Prostate gland (tissue), 2 donors: Measurements from ENCODE around the gene AFF4. TPM values are rescaled to one million over a fixed set of nuclear protein-coding genes. Genes with fewer than 3 reads are reported as not detected.

Experiments
- DNase-seq: peaks from one replicate; pipeline ENCODE4 v3.0.0-alpha.2; 2019; ENCODE audit warnings: low spot score
- H3K27ac ChIP-seq, 2 donors: fragments of 200-600 bp; sonication (generic); 2 replicates each; pipeline ENCODE4 v1.5.1; 2017 to 2019
- H3K27me3 ChIP-seq: fragments of 200-600 bp; sonication (generic); replicated peaks from 2 replicates; pipeline ENCODE4 v1.5.1; 2019; ENCODE audit not compliant: insufficient read depth
- H3K36me3 ChIP-seq, 2 donors: fragments of 200-600 bp; sonication (generic); 1 replicate in 1 of 2; 2 replicates in 1 of 2; pipeline versions ENCODE4 v1.5.1 to v1.8.1; 2017 to 2019
- H3K4me1 ChIP-seq: fragments of 200-600 bp; sonication (generic); replicated peaks from 2 replicates; pipeline ENCODE4 v1.5.1; 2019
- H3K4me3 ChIP-seq, 2 donors: fragments of 200-600 bp; sonication (generic); 2 replicates each; pipeline ENCODE4 v1.5.1; 2017 to 2019
- H3K9me3 ChIP-seq: fragments of 200-600 bp; sonication (generic); 2 replicates; pipeline ENCODE4 v1.5.1; 2017
- CTCF ChIP-seq, 4 experiments: fragments of 200-600 bp in 2 of 4; fragments of 450-650 bp in 2 of 4; sonication (generic) in 2 of 4; IDR thresholded peaks; 1 replicate in 3 of 4; 2 replicates in 1 of 4; pipeline ENCODE4 v1.5.1; 2016 to 2019; ENCODE audit warnings: antibody characterized with exemption in 4 of 4, mild to moderate bottlenecking in 2 of 4, moderate library complexity in 2 of 4
- POLR2A ChIP-seq: fragments of 450-650 bp; IDR thresholded peaks from one replicate; pipeline ENCODE4 v1.6.1; 2016; ENCODE audit warnings: antibody characterized with exemption, mild to moderate bottlenecking
- POLR2AphosphoS5 ChIP-seq: sonication (generic); formaldehyde crosslinking; IDR thresholded peaks from one replicate; pipeline ENCODE4 v1.6.1; 2017; ENCODE audit warnings: antibody characterized with exemption
- WGBS: methylation state at CpG from one replicate; pipeline ENCODE4 v1.1.5; 2018; 5-methylcytosine and 5-hydroxymethylcytosine counted together
- intact Hi-C: fragments of 100-400 bp; cut with DNase I; formaldehyde crosslinking; loops from one replicate; pipeline ENCODE4 v1.14.2; 2022
- total RNA-seq, 2 donors: library from RNA; depleted of rRNA; stranded (reverse); fragments of >200 nt; gene quantifications; one replicate each; pipeline ENCODE4 v1.1.0, GENCODE V29; 2016

AFF4 gene
- total RNA-seq, 2 donors from 2014 or later = 57.2 to 105 TPM

- intact Hi-C loops = no loop called here
- H3K4me3 ChIP-seq = no peak overlapping the region
- no peak for DNase-seq
- no peaks in the 10 kb centered on the region for H3K27me3 ChIP-seq
- no peaks in the 10 kb centered on the region for H3K36me3 ChIP-seq
- H3K27ac ChIP-seq = peak overlapping the region; percentile 91 to 98
- H3K9me3 ChIP-seq = no peaks in the 10 kb centered on the region
- H3K4me1 ChIP-seq = peaks cover 9% of the 10 kb centered on the region
- TF ChIP-seq POLR2AphosphoS5 = no peak
- TF ChIP-seq CTCF (IDR thresholded peaks at IDR 0.05) = no peak
- no peak for TF ChIP-seq POLR2A
- WGBS = 76% methylated on average over 4 of the region's 4 CpGs
These were observed 122.1 kb downstream of the AFF4 start for GRCh38 chr5:132841305-132841704.

GRCh38 chr5:132840896-132841295, 122.5 kb downstream of the AFF4 start:
- TF ChIP-seq CTCF (IDR thresholded peaks at IDR 0.05) (no peak), POLR2A (no peak), POLR2AphosphoS5 (no peak)
- H3K27ac ChIP-seq = peak overlapping the region; percentile 91 to 98
- intact Hi-C loops = no loop called here
- H3K4me3 ChIP-seq = no peak overlapping the region
- DNase-seq = no peak
- peaks cover 9% of the 10 kb centered on the region for H3K4me1 ChIP-seq
- WGBS = 35% methylated on average over 1 of the region's 1 CpG
- no peaks in the 10 kb centered on the region for H3K36me3 ChIP-seq
- H3K9me3 ChIP-seq = no peaks in the 10 kb centered on the region
- H3K27me3 ChIP-seq = no peaks in the 10 kb centered on the region

- Histone ChIP-seq H3K36me3 (no peaks in the 10 kb centered on the region), H3K27me3 (no peaks in the 10 kb centered on the region), H3K4me3 (no peak overlapping the region), H3K27ac (peak overlapping the region; percentile 91 to 98), H3K9me3 (no peaks in the 10 kb centered on the region), H3K4me1 (peaks cover 9% of the 10 kb centered on the region)
- DNase-seq = no peak
- no peak for TF ChIP-seq POLR2AphosphoS5
- TF ChIP-seq CTCF (IDR thresholded peaks at IDR 0.05) = no peak
- TF ChIP-seq POLR2A = no peak
- intact Hi-C loops = no loop called here
- 47% methylated on average over 3 of the region's 3 CpGs for WGBS
These were observed 123.1 kb downstream of the AFF4 start for GRCh38 chr5:132840313-132840712.

GRCh38 chr5:132839426-132840301, 123.8 kb downstream of the AFF4 start:
- intact Hi-C loops = no loop called here
- TF ChIP-seq CTCF (IDR thresholded peaks at IDR 0.05) (no peak), POLR2AphosphoS5 (peak; percentile 79), POLR2A (peak; percentile 42)
- H3K4me3 ChIP-seq = no peak overlapping the region
- DNase-seq = peak; percentile 65
- peaks cover 9% of the 10 kb centered on the region for H3K4me1 ChIP-seq
- H3K27me3 ChIP-seq = no peaks in the 10 kb centered on the region
- WGBS = 25% methylated on average over 8 of the region's 8 CpGs
- no peaks in the 10 kb centered on the region for H3K9me3 ChIP-seq
- peak overlapping the region; percentile 91 to 98 for H3K27ac ChIP-seq
- no peaks in the 10 kb centered on the region for H3K36me3 ChIP-seq
